ENCODE data around the gene HSD11B2.
A peak's percentile ranks its signal among the peaks of the same experiment; 100 is the strongest.

Gene HSD11B2

GRCh38 chr16:67405336-67405735, 25.6 kb upstream of the HSD11B2 start:
- peaks cover 4% of the 10 kb centered on the region; the same call in 1 of the 2 replicates for H3K4me1 ChIP-seq
- TF ChIP-seq, protein P1, sequence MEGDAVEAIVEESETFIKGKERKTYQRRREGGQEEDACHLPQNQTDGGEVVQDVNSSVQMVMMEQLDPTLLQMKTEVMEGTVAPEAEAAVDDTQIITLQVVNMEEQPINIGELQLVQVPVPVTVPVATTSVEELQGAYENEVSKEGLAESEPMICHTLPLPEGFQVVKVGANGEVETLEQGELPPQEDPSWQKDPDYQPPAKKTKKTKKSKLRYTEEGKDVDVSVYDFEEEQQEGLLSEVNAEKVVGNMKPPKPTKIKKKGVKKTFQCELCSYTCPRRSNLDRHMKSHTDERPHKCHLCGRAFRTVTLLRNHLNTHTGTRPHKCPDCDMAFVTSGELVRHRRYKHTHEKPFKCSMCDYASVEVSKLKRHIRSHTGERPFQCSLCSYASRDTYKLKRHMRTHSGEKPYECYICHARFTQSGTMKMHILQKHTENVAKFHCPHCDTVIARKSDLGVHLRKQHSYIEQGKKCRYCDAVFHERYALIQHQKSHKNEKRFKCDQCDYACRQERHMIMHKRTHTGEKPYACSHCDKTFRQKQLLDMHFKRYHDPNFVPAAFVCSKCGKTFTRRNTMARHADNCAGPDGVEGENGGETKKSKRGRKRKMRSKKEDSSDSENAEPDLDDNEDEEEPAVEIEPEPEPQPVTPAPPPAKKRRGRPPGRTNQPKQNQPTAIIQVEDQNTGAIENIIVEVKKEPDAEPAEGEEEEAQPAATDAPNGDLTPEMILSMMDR (IDR thresholded peaks at IDR 0.05; ENCODE audit: low read depth, low read length): no peak
- H3K27me3 ChIP-seq: no peaks in the 10 kb centered on the region

DNA sequence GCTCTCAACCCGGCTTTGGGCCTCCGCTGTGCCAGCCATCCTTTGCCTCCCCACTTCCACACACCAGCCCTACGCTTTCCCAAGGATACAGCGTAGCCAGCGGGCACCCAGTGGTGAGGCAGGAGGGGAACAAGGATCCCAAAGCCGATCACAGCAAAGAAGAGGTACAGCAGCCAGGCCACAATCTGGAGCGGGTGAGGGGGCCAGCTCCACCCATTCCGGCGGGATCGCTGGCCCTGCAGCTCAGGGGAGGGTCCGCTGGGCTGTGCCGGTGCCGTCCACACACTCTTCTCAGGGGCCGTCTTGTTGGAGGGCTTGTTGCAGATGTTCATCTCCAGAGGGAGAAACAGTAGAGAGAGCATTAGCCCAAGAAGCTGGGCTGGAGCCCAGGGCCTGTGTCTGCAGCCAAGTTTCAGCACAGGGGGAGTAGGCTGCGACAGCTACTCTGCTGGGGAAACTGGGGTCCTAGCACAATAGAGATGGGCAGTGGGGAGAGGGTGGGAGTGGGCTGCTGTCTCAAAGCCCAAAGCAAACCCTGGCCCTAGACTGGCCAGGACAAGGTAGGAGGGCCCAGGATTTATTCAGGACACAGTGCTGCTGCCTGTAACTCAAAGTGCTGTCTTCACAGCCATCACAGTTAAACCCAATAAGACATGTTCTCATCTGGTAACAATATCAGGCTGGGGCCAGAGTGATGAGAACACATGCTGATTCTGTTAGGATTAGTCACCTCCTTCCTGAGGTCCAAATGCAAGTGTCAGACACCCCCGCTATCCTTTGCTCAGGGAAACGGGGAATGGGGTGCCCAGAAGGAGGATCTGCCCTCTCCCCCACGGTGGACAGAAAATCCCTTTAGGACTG, 24.6 kb upstream of the HSD11B2 start:
- DNase-seq: no peak
- Histone ChIP-seq H3K36me3 (no peaks in the 10 kb centered on the region), H3K9me3 (no peaks in the 10 kb centered on the region), H3K4me3 (ENCODE audit: low read depth, low read length) (no peak overlapping the region), H3K27me3 (no peaks in the 10 kb centered on the region), H3K4me1 (no peaks in the 10 kb centered on the region)
- TF ChIP-seq, protein P1 (IDR thresholded peaks at IDR 0.05; ENCODE audit: low read depth, low read length): no peak

More at GRCh38 chr16:67405336-67405735, 25.6 kb upstream of the HSD11B2 start:
- no peaks in the 10 kb centered on the region for H3K9me3 ChIP-seq
- no peak overlapping the region for H3K4me3 ChIP-seq (ENCODE audit: low read depth, low read length)
- no peak for DNase-seq
- no peaks in the 10 kb centered on the region for H3K36me3 ChIP-seq

DNA sequence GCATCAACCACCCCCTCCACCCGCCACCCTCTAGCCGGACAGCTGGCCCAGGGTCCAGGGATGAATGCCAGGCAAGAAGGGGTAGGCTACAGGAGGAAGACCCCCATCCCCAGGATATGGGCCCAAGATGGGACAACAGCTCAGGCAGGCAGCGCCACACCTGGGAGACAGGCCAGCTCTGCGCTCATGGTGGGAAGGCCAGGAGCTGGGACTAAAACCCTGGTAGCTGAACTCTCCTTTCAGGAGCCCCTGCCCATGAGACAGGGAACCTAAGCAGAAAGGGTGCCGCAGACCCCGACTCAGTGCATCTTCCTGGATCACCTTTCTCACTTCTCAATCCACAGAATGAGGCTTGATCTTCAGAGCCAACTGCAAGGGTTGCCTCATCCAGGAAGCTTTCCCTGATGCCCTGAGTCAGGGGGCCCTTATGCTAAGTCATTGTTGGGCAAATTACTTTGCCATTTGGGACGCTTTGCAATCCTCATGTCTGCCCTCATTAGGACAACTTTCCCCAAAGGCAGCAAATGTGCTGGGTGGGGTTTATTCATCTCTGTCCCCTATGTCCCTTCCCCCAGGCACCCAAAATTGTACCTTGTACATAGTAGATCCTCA, 23.6 kb upstream of the HSD11B2 start:
- DNase-seq: no peak
- no peak overlapping the region for H3K4me3 ChIP-seq (ENCODE audit: low read depth, low read length)
- TF ChIP-seq, protein P1 (IDR thresholded peaks at IDR 0.05; ENCODE audit: low read depth, low read length): no peak
- H3K4me1 ChIP-seq: no peaks in the 10 kb centered on the region
- H3K9me3 ChIP-seq: no peaks in the 10 kb centered on the region
- no peaks in the 10 kb centered on the region for H3K36me3 ChIP-seq
- no peaks in the 10 kb centered on the region for H3K27me3 ChIP-seq

DNA sequence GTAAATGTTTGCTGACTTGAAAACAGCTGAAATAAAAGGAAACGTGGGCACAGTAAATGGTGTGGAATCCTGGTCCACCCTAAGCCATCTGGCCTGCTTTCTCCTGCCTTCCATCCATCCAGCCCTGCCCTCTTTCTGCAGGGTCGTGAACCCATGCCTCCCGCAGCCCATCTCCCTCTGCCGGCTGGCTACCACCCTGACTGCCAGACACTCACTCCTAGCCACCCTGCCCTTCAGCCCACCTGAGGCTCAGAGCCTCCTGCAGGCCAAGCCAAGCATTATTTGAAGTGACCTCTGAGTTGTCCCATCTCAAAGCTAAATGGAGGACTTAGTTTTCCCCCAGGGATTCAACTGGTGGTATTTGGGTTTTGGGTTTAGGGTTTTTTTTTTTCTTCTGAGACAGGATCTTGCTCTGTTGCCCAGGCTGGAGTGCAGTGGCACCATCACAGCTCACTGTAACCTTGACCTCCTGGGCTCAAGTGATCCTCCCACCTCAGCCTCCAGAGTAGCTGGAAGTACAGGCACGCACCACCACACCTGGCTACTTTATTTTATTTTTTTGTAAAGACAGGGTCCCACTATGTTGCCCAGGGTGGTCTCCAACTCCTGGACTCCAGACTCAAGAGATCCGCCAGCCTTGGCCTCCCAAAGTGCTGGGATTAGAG, 23.0 kb upstream of the HSD11B2 start:
- Histone ChIP-seq H3K27me3 (no peaks in the 10 kb centered on the region), H3K36me3 (no peaks in the 10 kb centered on the region), H3K9me3 (no peaks in the 10 kb centered on the region), H3K4me3 (ENCODE audit: low read depth, low read length) (no peak overlapping the region), H3K4me1 (no peaks in the 10 kb centered on the region)
- TF ChIP-seq, protein P1 (IDR thresholded peaks at IDR 0.05; ENCODE audit: low read depth, low read length): peak; percentile 15; the same call in 1 of the 2 replicates
- DNase-seq: no peak

DNA sequence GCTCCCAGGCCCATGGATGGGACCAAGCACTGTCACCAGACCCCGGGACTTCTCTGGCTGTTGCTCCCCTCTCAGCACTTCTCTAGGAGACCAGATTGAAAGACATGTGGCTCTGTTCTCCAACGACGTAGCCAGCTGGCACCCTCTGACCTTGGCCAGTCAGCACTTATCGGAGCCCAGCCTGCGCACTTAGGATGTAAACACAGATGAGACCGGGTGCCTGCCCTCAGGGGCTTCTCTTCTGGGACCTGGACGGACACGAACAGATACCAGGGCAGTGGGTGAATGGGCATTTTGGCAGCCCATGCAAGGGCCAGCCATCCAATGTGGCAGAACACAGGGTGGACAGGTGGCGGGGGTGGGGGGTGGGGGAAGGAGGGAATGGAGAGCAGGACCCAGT, 21.3 kb upstream of the HSD11B2 start:
- Histone ChIP-seq H3K9me3 (no peaks in the 10 kb centered on the region), H3K4me3 (ENCODE audit: low read depth, low read length) (no peak overlapping the region), H3K27me3 (no peaks in the 10 kb centered on the region), H3K4me1 (no peaks in the 10 kb centered on the region), H3K36me3 (no peaks in the 10 kb centered on the region)
- no peak for DNase-seq
- TF ChIP-seq, protein P1 (IDR thresholded peaks at IDR 0.05; ENCODE audit: low read depth, low read length): no peak

Measured in BE2C (cell line).